ENCODE data around the gene YARS1. TPM values are rescaled to one million over a fixed set of nuclear protein-coding genes. Genes with fewer than 3 reads are reported as not detected.

YARS1 gene
- total and polyA plus RNA-seq, 2 of the 13 experiments (the other 11 are each of a cell fraction or from before 2014, with no cell fraction given), result 50.1 to 113 TPM

DNA sequence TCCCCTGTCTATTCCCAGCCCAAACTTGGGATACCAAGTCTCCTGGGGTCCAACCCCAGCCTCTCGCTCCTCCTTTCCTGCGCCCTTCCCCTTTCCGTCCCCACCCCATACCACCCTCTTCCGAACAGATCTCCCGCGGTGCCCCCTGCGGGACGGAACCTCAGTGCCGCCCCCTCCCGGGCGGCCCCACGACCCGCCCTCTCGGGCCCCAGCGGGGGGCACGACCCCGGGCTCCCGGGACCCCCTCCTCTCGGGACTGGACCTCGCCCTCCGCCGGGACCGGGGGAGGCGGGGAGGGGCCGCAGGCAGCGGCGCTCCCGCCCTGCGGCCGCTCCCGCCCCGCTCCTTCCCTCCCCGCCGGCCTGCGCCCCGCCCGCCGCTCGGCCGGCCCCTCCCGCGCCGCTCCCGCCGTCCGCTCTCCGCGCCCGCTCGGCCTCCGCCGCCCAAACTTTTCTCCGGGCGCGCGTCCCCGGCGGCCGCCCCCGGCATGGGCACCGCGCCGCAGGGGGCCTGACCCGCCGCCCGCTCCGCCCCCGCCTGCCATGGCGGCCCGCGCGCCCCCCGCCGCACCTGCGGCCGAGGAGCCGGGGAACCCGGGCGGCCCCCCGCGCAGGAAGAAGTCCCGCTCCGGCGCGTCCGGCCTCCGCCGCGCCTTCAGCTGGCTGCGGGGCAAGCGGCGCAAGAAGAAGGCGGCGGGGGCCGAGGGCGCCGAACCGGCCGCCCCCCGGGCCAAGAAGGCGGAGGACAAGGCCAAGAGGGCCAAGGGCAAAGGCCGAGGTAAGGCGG lies 75.6 kb downstream of the YARS1 start (continued):
- TF ChIP-seq, protein P1, sequence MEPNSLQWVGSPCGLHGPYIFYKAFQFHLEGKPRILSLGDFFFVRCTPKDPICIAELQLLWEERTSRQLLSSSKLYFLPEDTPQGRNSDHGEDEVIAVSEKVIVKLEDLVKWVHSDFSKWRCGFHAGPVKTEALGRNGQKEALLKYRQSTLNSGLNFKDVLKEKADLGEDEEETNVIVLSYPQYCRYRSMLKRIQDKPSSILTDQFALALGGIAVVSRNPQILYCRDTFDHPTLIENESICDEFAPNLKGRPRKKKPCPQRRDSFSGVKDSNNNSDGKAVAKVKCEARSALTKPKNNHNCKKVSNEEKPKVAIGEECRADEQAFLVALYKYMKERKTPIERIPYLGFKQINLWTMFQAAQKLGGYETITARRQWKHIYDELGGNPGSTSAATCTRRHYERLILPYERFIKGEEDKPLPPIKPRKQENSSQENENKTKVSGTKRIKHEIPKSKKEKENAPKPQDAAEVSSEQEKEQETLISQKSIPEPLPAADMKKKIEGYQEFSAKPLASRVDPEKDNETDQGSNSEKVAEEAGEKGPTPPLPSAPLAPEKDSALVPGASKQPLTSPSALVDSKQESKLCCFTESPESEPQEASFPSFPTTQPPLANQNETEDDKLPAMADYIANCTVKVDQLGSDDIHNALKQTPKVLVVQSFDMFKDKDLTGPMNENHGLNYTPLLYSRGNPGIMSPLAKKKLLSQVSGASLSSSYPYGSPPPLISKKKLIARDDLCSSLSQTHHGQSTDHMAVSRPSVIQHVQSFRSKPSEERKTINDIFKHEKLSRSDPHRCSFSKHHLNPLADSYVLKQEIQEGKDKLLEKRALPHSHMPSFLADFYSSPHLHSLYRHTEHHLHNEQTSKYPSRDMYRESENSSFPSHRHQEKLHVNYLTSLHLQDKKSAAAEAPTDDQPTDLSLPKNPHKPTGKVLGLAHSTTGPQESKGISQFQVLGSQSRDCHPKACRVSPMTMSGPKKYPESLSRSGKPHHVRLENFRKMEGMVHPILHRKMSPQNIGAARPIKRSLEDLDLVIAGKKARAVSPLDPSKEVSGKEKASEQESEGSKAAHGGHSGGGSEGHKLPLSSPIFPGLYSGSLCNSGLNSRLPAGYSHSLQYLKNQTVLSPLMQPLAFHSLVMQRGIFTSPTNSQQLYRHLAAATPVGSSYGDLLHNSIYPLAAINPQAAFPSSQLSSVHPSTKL (CRISPR knock-in tag; IDR thresholded peaks at IDR 0.05), result peak; percentile 49
- TF ChIP-seq, protein P2, sequence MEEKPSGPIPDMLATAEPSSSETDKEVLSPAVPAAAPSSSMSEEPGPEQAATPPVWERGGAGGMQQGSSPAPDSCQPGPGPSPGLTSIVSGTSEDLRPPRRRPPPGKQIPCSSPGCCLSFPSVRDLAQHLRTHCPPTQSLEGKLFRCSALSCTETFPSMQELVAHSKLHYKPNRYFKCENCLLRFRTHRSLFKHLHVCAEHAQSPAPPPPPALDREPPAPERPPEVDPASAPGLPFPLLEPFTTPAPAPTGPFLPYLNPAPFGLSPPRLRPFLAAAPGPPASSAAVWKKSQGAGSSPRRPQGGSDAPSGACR (CRISPR knock-in tag; IDR thresholded peaks at IDR 0.05), result no peak
- TF ChIP-seq, protein P3, sequence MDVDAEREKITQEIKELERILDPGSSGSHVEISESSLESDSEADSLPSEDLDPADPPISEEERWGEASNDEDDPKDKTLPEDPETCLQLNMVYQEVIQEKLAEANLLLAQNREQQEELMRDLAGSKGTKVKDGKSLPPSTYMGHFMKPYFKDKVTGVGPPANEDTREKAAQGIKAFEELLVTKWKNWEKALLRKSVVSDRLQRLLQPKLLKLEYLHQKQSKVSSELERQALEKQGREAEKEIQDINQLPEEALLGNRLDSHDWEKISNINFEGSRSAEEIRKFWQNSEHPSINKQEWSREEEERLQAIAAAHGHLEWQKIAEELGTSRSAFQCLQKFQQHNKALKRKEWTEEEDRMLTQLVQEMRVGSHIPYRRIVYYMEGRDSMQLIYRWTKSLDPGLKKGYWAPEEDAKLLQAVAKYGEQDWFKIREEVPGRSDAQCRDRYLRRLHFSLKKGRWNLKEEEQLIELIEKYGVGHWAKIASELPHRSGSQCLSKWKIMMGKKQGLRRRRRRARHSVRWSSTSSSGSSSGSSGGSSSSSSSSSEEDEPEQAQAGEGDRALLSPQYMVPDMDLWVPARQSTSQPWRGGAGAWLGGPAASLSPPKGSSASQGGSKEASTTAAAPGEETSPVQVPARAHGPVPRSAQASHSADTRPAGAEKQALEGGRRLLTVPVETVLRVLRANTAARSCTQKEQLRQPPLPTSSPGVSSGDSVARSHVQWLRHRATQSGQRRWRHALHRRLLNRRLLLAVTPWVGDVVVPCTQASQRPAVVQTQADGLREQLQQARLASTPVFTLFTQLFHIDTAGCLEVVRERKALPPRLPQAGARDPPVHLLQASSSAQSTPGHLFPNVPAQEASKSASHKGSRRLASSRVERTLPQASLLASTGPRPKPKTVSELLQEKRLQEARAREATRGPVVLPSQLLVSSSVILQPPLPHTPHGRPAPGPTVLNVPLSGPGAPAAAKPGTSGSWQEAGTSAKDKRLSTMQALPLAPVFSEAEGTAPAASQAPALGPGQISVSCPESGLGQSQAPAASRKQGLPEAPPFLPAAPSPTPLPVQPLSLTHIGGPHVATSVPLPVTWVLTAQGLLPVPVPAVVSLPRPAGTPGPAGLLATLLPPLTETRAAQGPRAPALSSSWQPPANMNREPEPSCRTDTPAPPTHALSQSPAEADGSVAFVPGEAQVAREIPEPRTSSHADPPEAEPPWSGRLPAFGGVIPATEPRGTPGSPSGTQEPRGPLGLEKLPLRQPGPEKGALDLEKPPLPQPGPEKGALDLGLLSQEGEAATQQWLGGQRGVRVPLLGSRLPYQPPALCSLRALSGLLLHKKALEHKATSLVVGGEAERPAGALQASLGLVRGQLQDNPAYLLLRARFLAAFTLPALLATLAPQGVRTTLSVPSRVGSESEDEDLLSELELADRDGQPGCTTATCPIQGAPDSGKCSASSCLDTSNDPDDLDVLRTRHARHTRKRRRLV (CRISPR knock-in tag; IDR thresholded peaks at IDR 0.05), result no peak
- TF ChIP-seq CHD4 (IDR thresholded peaks at IDR 0.05; ENCODE audit: borderline replicate concordance, low read length) (no peak), ZFX (CRISPR knock-in tag; IDR thresholded peaks at IDR 0.05; ENCODE audit: low read depth) (peak; percentile 53), FLYWCH1 (CRISPR knock-in tag; IDR thresholded peaks at IDR 0.05) (no peak), ZKSCAN1 (IDR thresholded peaks at IDR 0.05; ENCODE audit: low read length) (no peak), ZNF761 (CRISPR knock-in tag; conservative IDR thresholded peaks at IDR 0.05) (0 out of 2 replicates have a peak, but pooled peaks have one; percentile 31), PHF21A (CRISPR knock-in tag; IDR thresholded peaks at IDR 0.05) (0 out of 2 replicates have a peak, but pooled peaks have one; percentile 15), ONECUT2 (CRISPR knock-in tag; IDR thresholded peaks at IDR 0.05) (no peak), ZNF160 (CRISPR knock-in tag; IDR thresholded peaks at IDR 0.05) (no peak), TP53 (CRISPR knock-in tag; conservative IDR thresholded peaks at IDR 0.05) (no peak), CEBPG (CRISPR knock-in tag; IDR thresholded peaks at IDR 0.05) (no peak), ARNT2 (CRISPR knock-in tag; IDR thresholded peaks at IDR 0.05; ENCODE audit: low read depth) (no peak), CCDC6 (CRISPR knock-in tag; IDR thresholded peaks at IDR 0.05) (no peak), NR2F6 (IDR thresholded peaks at IDR 0.05) (0 out of 2 replicates have a peak, but pooled peaks have one; percentile 30), NR2F6 (CRISPR knock-in tag; IDR thresholded peaks at IDR 0.05) (peak; percentile 70), RXRB (CRISPR knock-in tag; IDR thresholded peaks at IDR 0.05; ENCODE audit: borderline replicate concordance) (no peak)
- TF ChIP-seq, protein P4, sequence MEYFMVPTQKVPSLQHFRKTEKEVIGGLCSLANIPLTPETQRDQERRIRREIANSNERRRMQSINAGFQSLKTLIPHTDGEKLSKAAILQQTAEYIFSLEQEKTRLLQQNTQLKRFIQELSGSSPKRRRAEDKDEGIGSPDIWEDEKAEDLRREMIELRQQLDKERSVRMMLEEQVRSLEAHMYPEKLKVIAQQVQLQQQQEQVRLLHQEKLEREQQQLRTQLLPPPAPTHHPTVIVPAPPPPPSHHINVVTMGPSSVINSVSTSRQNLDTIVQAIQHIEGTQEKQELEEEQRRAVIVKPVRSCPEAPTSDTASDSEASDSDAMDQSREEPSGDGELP (IDR thresholded peaks at IDR 0.05; ENCODE audit: borderline replicate concordance, low read depth), result no peak
- TF ChIP-seq, protein P5, sequence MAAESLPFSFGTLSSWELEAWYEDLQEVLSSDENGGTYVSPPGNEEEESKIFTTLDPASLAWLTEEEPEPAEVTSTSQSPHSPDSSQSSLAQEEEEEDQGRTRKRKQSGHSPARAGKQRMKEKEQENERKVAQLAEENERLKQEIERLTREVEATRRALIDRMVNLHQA (CRISPR knock-in tag; IDR thresholded peaks at IDR 0.05), result no peak

Data from HepG2 (cell line).